GM18861 (cell line): ENCODE results near the gene RIPOR3.
"Not testable (repeated sequence)": the region's sequence is repeated elsewhere in the genome, so short reads cannot be mapped to it uniquely, and the experiment has no call there.

ENCODE experiments used
- ATAC-seq: cut with Tn5 transposase; IDR thresholded peaks from one replicate; pipeline ENCODE4 v1.9.1; 2021; ENCODE audit not compliant: unreplicated experiment

Gene RIPOR3

GRCh38 chr20:50559149-50559548 is 132.2 kb downstream of the RIPOR3 start:
- no peak for ATAC-seq

GRCh38 chr20:50558483-50558925 is 132.8 kb downstream of the RIPOR3 start:
- ATAC-seq, result no peak

GRCh38 chr20:50557549-50558134 is 133.7 kb downstream of the RIPOR3 start:
- ATAC-seq, result no peak

GRCh38 chr20:50555662-50556061 is 135.7 kb downstream of the RIPOR3 start:
- no peak for ATAC-seq

- ATAC-seq, result no peak
Measured at GRCh38 chr20:50554694-50555579, 136.4 kb downstream of the RIPOR3 start.

- ATAC-seq, result no peak
Measured at GRCh38 chr20:50552979-50553378, 138.4 kb downstream of the RIPOR3 start.

- no peak for ATAC-seq
Measured at GRCh38 chr20:50551288-50551687, 140.1 kb downstream of the RIPOR3 start.

- no peak for ATAC-seq
Measured at GRCh38 chr20:50550531-50550930, 140.8 kb downstream of the RIPOR3 start.

GRCh38 chr20:50548396-50548795 is 142.9 kb downstream of the RIPOR3 start:
- ATAC-seq, result no peak

GRCh38 chr20:50547964-50548363 is 143.4 kb downstream of the RIPOR3 start:
- ATAC-seq, result no peak

- no peak for ATAC-seq
Measured at GRCh38 chr20:50546729-50547314, 144.5 kb downstream of the RIPOR3 start.

GRCh38 chr20:50545126-50545525 is 146.2 kb downstream of the RIPOR3 start:
- ATAC-seq, result no peak

- ATAC-seq, result no peak
Measured at GRCh38 chr20:50543326-50543725, 148.0 kb downstream of the RIPOR3 start.

- no peak for ATAC-seq
Measured at GRCh38 chr20:50541606-50542041, 149.7 kb downstream of the RIPOR3 start.

GRCh38 chr20:50540620-50541605 is 150.4 kb downstream of the RIPOR3 start:
- ATAC-seq, result no peak

- ATAC-seq, result not testable (repeated sequence)
Measured at GRCh38 chr20:50539798-50540197, 151.5 kb downstream of the RIPOR3 start.

- no peak for ATAC-seq
Measured at GRCh38 chr20:50538276-50538675, 153.1 kb downstream of the RIPOR3 start.

GRCh38 chr20:50537546-50538201 is 153.7 kb downstream of the RIPOR3 start:
- no peak for ATAC-seq

- ATAC-seq, result no peak
Measured at GRCh38 chr20:50536333-50536732, 155.0 kb downstream of the RIPOR3 start.
